HG02981 (cell line): ENCODE results near the gene ESR2.
"Not testable (repeated sequence)": the region's sequence is repeated elsewhere in the genome, so short reads cannot be mapped to it uniquely, and the experiment has no call there.

Experiments used
- ATAC-seq: cut with Tn5 transposase; IDR thresholded peaks from one replicate; pipeline ENCODE4 v1.9.1; 2021; ENCODE audit warnings: mild to moderate bottlenecking, moderate library complexity; ENCODE audit not compliant: unreplicated experiment

Gene ESR2

DNA sequence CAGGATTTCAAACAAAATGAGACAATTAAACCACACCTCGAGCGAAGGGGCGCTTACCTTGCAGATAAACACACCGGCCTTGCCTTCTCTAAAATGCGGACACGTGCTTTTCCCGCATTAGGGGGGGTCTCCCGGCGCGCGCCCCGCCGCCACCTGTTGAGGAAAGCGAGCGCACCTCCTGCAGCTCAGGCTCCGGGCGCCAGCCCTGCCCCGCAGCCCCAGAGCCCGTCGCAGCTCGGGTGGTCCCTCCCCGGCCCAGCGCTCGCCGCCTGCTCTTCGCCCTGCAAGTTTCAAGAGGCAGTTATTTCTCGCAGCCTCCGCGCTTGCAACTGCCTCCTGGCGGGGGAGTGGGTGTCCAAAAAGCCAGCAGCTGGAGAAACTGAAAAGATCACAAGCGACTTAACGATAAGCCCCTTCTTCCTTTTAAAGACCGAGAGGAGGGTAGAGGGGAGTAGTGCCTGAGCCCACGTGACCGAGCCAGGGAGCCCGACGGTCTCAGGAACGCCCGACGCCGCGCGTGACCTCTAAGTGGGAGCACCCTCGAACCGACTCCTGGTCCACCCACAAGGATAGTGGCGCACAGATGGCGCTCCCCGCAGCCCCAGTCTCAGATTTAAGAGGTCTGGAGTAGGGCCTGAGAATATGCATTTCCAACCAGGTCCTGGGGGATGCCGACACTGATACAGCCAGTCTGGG, at the start of gene ESR2:
Gene ESR2, minus strand, starts transcription at position 396 of the 696 bp plus-strand sequence. CDS start 11,386 bp downstream, outside the sequence.
- peak; percentile 31 for ATAC-seq

GRCh38 chr14:64340560-64341196, 46.5 kb upstream of the ESR2 start:
- ATAC-seq = no peak

- ATAC-seq = peak; percentile 89
Measured at GRCh38 chr14:64338616-64339316, 44.6 kb upstream of the ESR2 start.

DNA sequence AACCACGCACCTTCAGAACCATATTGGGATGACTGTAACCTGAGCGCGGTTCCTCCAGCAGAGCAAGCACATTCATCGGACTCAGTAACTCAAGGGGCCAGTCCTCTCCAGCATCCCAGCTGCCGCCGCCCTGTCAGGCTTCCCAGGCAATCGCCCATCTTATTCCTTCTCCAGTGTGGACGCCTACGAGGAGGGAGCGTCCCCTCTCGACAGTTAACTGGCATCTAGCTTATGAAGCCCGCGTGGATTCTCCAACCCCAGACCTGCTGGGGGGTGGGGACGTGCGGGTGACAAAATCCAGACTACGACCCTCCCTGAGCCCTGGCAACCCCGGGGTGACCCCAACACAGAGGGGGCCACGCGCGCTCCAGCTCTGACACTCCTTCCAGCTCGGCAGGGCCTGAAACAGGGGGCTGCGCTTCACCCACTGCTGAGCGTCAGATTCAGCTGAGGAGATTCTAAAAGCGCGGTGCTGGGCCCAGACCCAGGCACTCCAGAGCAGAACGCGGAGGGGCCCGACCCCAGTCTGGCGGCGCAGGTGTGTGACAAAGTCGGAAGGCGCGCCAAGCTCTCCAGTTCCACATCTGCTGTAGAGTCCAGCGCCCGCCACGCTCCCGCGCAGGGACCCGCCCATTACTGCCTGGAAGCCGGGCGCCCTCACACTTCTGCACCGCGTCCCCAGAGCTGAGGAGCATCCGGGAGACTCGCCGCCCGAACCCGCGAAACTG, 43.9 kb upstream of the ESR2 start:
- ATAC-seq = peak; percentile 58

DNA sequence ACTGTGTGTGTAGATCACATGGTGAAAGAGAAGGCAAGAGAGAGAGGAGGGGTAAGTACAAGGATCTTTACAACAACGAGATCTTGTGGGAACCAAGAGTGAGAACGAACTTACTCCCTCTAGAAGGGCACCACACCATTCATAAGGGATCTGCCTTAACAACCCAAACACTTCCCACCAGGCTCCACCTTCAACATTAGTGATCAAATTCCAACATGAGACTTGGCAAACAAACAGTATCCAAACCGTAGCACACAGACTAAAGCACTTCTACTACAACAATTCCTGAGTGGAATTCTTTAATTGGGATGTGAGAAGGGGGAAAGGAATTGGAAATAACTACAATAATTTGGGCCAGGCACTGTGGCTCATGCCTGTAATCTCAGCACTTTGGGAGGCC, 35.0 kb upstream of the ESR2 start:
- no peak for ATAC-seq

- ATAC-seq = no peak
Measured at GRCh38 chr14:64326502-64326901, 32.3 kb upstream of the ESR2 start.

DNA sequence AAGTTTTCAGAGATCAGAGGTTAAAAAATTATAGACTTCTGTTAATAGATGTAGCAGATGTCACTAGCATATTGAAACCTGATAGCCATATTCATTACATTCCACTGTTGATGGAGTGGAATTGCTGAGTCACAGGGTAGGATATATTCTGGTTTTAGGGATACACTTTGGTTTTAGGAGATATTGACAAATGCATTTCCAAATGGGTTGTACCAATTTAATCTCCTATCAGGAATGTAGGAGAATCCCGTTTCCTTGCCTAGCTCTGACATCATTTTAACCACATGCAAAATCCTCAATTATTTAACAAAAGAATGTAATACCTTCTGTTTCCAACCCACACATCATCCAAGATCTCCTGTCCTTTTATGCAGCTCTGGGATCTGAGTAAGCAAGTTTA, 30.7 kb upstream of the ESR2 start:
- ATAC-seq = no peak

GRCh38 chr14:64324461-64324860, 30.3 kb upstream of the ESR2 start:
- no peak for ATAC-seq

DNA sequence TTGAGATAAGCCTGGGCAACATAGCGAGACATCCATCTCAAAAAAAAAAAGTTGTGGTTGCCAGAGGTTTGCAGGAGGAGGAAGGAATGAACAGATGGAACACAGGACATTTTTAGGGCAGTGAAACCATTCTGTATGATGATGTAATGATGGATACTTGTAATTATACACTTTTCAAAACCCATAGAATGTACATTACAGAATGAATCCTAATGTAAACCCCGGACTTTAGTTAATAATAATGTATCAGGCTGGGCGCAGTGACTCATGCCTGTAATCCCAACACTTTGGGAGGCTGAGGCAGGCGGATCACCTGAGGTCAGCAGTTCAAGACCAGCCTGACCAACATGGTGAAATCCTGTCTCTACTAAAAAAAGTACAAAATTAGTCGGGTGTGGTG, 26.2 kb upstream of the ESR2 start:
- not testable (repeated sequence) for ATAC-seq

DNA sequence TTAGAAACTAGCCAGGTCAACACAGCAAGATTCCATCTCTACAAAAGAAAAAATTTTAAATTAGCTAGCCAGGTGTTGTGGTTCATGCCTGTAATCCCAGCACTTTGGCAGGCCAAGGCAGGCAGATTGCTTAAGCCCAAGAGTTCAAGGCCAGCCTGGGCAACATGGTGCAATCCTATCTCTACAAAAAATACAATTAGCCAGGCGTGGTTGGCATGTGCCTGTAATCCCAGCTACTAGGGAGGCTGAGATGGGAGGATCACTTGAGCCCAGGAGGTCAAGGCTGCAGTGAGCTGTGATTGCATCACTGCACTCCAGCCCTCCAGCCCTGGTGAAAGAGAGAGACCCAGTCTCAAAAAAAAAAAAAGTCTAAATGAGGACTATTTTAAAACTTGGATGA, 24.5 kb upstream of the ESR2 start:
- not testable (repeated sequence) for ATAC-seq

GRCh38 chr14:64303471-64303917, 9.3 kb upstream of the ESR2 start:
- ATAC-seq = no peak

DNA sequence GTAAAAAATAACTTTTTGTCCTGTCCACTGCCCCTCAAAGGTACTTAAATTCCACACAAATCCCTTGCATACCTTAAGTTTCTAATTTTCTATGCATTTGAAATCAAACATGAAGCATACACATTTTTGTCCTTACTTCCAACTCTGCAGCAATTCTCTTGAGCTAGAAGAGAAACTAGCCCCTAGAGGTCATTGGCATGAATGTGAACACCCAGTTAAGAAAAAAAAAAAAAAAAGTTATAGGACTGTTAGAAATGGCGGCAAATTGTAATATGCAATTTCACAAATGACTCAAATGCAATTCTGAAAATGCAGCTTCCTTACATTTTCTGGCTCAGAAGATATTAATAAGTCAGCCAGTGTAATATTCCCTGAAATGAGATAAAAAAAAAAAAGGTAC, 4.6 kb upstream of the ESR2 start:
- ATAC-seq = no peak

GRCh38 chr14:64296561-64296960, 2.4 kb upstream of the ESR2 start:
- no peak for ATAC-seq

DNA sequence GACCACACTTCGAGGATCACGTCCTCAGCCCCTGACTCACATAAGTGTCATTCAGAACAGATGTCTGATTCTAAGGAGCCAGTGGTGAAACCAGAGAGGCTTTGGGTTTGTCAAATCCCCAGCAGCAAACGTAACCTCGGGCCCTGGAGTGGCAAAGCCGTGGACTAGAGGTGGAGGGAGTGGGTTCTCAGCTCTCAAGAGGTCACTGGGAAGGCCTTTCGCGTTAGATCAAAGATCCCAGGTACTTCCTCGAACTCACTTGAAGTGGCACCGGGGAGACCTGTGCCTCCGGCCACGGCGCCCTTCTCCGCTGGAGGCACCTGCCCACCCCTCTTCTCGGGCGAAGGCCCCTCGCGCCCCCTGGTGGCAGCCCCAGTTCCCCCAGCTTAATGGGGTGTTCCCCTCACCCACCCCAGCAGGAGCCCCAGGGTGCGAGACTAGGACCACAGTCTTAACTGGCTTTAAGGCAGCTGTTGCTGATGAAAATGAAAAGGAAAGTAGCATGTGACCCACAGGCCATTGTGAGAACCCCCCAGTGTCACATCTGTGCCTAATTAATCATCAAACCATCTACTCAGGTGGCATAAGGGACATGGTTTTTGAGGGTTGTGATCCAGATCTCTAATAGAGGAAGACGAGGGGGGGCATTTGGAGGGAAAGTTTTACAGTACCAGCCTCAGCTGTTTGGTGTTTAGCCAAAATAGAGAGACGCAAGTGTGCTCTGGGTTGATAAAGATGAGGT, 672 bp upstream of the ESR2 start:
- ATAC-seq = peak; percentile 70

DNA sequence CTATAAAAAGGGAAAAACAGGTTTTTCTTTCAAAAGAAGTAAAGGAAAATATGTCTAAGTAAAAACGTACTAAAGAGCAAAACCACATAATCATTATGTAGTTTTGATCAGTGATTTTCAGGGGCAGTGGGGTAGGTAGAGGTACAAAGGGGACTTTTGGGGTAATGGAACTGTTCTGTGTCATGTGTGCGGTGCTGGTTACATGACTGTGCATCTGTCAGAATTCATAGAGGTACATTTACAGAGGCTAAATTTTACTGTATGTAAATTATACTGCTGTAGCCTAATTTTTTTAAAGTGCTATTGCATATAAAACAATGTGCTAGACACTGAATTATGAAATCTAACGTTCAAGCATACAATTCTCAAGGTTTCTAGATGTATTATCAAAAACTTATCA, 2.0 kb downstream of the ESR2 start:
- ATAC-seq = no peak

DNA sequence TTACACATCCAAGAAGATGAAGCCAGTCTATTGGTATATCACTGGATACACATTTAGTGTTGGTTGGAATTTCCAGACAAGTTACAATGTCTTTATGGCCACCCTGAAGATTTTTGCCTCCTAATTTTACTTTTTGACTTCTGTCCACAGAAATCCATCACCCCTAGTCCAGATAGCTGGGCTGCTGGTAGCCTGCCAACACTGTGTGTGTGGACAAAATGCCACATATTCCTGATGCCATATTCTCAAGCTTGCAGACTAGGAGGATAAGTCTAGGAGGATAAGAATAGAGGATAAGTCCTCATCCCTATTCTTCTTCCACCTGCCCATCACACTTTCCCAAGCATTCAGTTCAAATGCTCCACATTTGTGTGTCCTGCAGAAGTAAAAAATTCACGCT, 4.6 kb downstream of the ESR2 start:
- no peak for ATAC-seq

- no peak for ATAC-seq
Measured at GRCh38 chr14:64281805-64282204, 12.4 kb downstream of the ESR2 start.

GRCh38 chr14:64279704-64280668, 14.2 kb downstream of the ESR2 start:
- ATAC-seq = no peak

DNA sequence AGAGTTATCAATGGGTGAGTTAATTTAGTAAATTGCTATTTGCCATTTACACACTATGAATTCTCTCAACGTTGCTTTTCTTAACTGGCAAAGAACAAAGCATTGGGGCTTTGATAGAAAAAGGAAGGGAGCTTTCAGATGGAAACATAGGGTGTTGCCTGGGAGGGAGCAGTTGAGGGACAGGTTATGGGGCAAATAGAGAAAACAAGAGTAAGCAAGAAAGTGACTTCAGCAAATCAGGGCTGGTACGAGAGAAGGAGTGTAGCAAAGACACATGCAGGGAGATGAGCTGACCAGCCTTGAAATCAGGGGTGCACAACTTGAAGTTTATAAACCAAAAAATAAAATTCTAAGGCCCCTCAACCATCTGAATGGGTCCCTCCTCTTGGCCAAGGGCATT, 15.7 kb downstream of the ESR2 start:
- ATAC-seq = no peak
